WI38 (cell line): ENCODE measurements around the gene PHIP.

Experiments
- H3K4me3 ChIP-seq: 2 replicates; pipeline ENCODE4 v1.5.1; 2011; ENCODE audit warnings: low read depth, mild to moderate bottlenecking, control low read depth, low read length
- TF ChIP-seq, protein P1 (sequence below): IDR thresholded peaks from 2 replicates; pipeline ENCODE4 v1.5.1; 2012; ENCODE audit warnings: low read depth, mild to moderate bottlenecking, control low read depth, low read length

Gene PHIP

DNA sequence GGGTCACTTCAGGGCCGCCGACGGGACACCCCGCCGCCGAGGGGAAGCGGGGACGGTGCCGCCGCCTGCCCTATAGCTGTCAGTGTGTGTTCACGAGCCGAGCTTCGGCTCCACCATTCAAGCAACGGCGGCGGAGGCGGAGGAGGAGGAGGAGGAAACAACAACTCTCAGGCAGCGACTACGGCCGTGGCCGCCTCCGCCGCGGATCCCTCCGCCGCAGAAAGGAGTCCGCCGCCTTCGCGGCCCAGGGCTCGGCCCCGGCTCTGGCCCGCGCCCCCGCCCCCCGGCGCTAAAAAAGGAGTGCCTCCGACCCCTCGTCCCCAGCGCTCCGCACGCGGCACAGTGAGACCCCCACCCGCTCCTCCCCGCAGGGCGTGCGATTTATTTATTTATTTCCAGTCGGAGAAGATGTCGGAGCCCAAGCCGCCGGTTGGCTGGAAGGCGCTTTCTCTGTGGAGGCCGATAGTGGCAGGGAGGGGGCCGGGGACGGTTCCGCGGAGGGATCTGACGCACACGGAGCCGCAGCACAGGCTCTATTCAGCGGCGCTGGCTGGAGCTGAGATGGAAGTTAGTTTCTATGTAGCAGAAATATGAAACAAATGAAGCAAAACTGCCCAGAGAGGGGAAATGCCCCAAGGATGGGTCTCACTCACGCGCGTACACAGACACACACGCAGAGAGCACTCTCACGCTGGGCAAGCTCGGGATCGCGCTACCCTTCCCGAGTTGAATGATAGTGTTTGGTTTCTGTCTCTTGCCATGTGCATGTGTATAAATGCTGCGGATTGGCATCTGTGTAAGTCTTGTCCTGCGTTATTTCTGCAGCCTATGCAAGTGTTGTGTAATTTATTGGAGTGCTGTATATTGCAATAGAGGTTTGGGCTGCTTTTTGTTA, at the start of gene PHIP:
Gene PHIP, minus strand, starts transcription at position 180 of the 895 bp plus-strand sequence. CDS start 186 bp downstream, outside the sequence.
- TF ChIP-seq, protein P1, sequence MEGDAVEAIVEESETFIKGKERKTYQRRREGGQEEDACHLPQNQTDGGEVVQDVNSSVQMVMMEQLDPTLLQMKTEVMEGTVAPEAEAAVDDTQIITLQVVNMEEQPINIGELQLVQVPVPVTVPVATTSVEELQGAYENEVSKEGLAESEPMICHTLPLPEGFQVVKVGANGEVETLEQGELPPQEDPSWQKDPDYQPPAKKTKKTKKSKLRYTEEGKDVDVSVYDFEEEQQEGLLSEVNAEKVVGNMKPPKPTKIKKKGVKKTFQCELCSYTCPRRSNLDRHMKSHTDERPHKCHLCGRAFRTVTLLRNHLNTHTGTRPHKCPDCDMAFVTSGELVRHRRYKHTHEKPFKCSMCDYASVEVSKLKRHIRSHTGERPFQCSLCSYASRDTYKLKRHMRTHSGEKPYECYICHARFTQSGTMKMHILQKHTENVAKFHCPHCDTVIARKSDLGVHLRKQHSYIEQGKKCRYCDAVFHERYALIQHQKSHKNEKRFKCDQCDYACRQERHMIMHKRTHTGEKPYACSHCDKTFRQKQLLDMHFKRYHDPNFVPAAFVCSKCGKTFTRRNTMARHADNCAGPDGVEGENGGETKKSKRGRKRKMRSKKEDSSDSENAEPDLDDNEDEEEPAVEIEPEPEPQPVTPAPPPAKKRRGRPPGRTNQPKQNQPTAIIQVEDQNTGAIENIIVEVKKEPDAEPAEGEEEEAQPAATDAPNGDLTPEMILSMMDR, result no peak
- H3K4me3 ChIP-seq, result peak within 1 kb of the TSS; percentile 76

DNA sequence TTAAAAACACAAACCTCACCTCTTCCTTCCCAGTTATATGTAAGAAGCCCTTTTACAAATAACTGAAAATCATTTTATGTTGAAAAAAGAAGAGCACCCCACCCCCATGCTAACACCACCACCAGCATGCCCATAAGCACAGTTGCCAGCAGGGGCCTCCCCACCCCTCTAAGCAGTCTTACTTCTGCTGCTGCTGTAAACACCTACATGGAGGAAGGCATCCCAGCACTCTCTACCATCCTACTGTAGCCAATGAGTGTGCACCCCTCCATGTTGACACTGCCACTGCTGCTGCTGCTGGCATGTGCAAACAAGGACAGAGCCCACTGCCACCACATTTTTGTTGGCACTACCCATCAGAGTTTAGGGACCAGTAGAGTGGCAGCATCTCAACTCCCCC, 49.6 kb upstream of the PHIP start:
- TF ChIP-seq, protein P1, result no peak
- H3K4me3 ChIP-seq, result no peak overlapping the region

DNA sequence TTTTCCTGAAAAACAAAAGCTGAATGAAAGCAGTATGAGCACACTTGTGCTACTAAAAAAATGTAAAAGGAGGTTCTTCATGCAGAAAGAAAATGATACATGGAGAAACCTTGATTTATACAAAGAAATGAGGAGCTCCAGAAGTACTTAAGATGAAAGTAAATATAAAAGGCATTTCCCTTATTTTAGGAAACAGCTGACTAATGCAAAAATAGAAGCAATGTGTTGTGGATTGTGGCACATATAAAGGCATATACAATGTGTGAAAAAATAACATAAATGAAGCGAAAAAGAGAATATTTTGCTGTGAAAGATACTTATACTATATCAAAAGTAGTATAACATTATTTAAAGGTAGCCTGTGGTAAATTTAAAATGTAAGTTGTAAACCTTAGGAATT, 41.2 kb upstream of the PHIP start:
- TF ChIP-seq, protein P1, result no peak
- H3K4me3 ChIP-seq, result no peak overlapping the region

DNA sequence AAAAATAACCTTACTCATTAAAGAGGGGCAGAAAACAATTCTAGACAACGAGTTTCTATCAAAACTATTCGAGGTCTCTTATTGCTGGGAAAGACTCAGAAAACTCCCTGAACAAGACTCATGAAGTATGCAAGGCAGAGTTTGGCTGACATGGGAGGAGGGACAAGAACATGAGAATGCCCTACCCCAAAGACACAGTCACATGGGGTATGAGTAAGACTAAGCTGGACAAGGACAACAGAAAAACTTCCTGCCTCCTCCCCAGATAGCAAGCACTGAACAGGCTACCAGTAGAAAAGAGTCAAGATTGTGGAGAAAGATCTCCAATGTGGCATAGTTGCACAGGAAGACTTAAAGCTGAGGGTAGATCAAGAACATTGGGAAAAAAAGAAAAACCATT, 39.7 kb upstream of the PHIP start:
- TF ChIP-seq, protein P1, result no peak

DNA sequence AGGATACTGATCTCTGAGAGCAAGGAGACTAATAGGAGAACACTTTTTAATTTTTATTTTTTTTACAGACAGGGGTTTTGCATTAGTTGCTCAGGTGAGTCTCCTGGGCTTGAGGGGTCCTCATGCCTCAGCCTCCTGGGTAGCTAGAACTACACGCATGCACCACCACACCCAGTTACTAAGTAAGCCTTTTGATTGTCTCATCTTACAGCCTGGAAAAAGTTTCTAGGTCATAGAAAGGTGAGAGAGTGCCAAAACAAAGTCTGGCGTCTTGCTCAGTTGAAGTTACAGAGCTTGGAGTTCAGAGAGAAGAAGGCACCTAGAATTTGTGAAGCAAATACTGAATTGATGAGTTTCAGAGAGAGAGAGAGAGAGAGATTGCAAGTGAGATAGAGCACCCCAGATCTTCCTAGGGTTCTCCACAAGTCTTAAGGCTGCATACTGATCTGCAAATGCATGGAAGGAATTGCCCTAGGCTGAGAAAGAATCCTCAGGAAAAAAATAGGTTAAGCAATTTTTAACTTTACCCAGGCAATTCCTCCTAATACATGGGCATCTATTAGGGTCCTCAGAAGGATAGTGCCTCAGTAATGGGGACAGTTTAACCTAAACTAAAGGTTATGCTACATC, 37.6 kb upstream of the PHIP start:
- TF ChIP-seq, protein P1, result no peak
- H3K4me3 ChIP-seq, result no peak overlapping the region

More for the DNA sequence above, 39.7 kb upstream of the PHIP start:
- H3K4me3 ChIP-seq, result no peak overlapping the region

DNA sequence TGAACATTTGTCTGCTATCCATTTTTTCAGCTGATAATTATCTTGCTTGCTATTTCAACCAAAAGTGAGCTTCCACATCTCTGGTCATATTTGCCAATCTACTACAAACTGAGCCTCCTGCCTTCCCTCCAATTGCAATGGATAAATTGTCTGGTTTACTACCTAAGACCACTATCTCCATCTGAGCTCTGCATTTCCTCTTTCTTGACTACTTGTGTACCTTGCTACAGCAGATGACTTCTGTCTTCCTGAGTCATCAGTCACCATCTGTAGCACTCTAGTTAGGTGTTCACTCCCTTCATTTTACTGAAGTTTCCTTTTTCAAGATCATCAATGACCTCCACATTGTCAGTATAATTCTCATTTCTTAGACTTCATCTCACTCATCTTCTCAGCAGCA, 33.5 kb upstream of the PHIP start:
- TF ChIP-seq, protein P1, result no peak
- no peak overlapping the region for H3K4me3 ChIP-seq

DNA sequence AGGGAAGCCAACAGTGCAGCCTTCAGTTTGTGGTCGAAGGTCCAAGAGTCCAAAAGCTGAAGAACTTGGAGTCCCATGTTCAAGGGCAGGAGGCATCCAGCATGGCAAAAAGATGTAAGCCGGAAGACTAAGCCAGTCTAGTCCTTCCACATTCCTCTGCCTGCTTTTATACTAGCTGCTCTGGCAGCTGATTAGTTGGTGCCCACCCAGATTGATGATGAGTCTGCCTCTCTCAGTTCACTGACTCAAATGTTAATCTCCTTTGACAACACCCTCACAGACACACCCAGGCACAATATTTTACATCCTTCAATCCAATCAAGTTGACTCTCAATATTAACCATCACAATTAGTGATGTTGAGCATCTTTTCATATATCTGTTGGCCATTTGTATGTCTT, 23.1 kb upstream of the PHIP start:
- H3K4me3 ChIP-seq, result no peak overlapping the region

More for the DNA sequence above, 23.1 kb upstream of the PHIP start:
- TF ChIP-seq, protein P1, result no peak
